GM23248 (cell line): ENCODE data around the gene JPT1.

Experiments used
- EZH2 ChIP-seq: fragments of 200-600 bp; sonication (generic); IDR thresholded peaks from 2 replicates; pipeline ENCODE4 v1.6.1; 2018; ENCODE audit warnings: antibody characterized with exemption, mild to moderate bottlenecking; ENCODE audit not compliant: insufficient read depth, poor library complexity, severe bottlenecking
- EZH2phosphoT487 ChIP-seq: fragments of 200-600 bp; sonication (generic); IDR thresholded peaks from 2 replicates; pipeline ENCODE4 v1.6.1; 2018; ENCODE audit warnings: antibody characterized with exemption, moderate library complexity, mild to moderate bottlenecking, low read depth; ENCODE audit not compliant: insufficient read depth

GRCh38 chr17:75109046-75109406 is 45.3 kb downstream of the JPT1 start:
- TF ChIP-seq EZH2phosphoT487 (no peak), EZH2 (no peak)
